Lung (tissue), 12 donors: Measurements from ENCODE around the gene LRRC74A. TPM values are rescaled to one million over a fixed set of nuclear protein-coding genes. Genes with fewer than 3 reads are reported as not detected.
A peak's percentile ranks its signal among the peaks of the same experiment; 100 is the strongest.

Experiments used
- ATAC-seq: fragments of 200-7000 bp; cut with Tn5 transposase; one replicate; pipeline ENCODE4 v1.9.1; 2020; ENCODE audit warnings: moderate number of reproducible peaks; ENCODE audit not compliant: insufficient read depth, low FRiP score
- DNase-seq, 3 donors: peaks; one replicate each; pipeline ENCODE4 v3.0.0-alpha.2; 2013 to 2017
- H3K27ac ChIP-seq, 2 donors: one replicate each; pipeline ENCODE4 v1.5.1; 2013; ENCODE audit warnings: mild to moderate bottlenecking in 2 of 2, moderate library complexity in 2 of 2, control low read depth in 1 of 2, inconsistent platforms in 1 of 2, low read depth in 1 of 2, low read length in 1 of 2
- H3K27me3 ChIP-seq, 3 donors: one replicate each; pipeline ENCODE4 v1.5.1; 2013; ENCODE audit warnings: low read length in 2 of 3; ENCODE audit not compliant: control insufficient read depth in 3 of 3, insufficient read depth in 3 of 3
- H3K36me3 ChIP-seq, 4 donors: one replicate each; pipeline ENCODE4 v1.5.1; 2013; ENCODE audit warnings: low read length in 4 of 4, mild to moderate bottlenecking in 1 of 4, moderate library complexity in 1 of 4; ENCODE audit not compliant: control insufficient read depth in 4 of 4, insufficient read depth in 4 of 4
- H3K4me1 ChIP-seq, 5 donors: one replicate each; pipeline ENCODE4 v1.5.1; 2013; ENCODE audit warnings: low read length in 5 of 5, mild to moderate bottlenecking in 2 of 5, moderate library complexity in 1 of 5; ENCODE audit not compliant: control insufficient read depth in 5 of 5, insufficient read depth in 5 of 5
- H3K4me3 ChIP-seq: one replicate; pipeline ENCODE4 v1.5.1; 2013; ENCODE audit warnings: mild to moderate bottlenecking, control low read depth, moderate library complexity
- H3K9ac ChIP-seq, 2 donors: one replicate each; pipeline ENCODE4 v1.5.1; 2013; ENCODE audit warnings: low read length in 2 of 2, control low read depth in 1 of 2; ENCODE audit not compliant: insufficient read depth in 1 of 2
- H3K9me3 ChIP-seq, 4 donors: one replicate each; pipeline ENCODE4 v1.5.1; 2013; ENCODE audit warnings: low read length in 3 of 4, mild to moderate bottlenecking in 1 of 4, moderate library complexity in 1 of 4; ENCODE audit not compliant: control insufficient read depth in 4 of 4, insufficient read depth in 3 of 4
- WGBS, 2 donors: extraction: QIAGEN DNeasy Blood & Tissue Kit; methylation state at CpG; one replicate each; pipeline ENCODE4 v1.1.7; 2013; 5-methylcytosine and 5-hydroxymethylcytosine counted together
- polyA plus RNA-seq, 2 donors: library from polyadenylated mRNA; stranded (reverse); fragments of 200-250 nt; gene quantifications; one replicate each; pipeline ENCODE4 v1.2.1, GENCODE V29; 2013
- total RNA-seq, 2 donors: library from RNA; depleted of rRNA in 1 of 2; stranded (reverse); fragments of >200 nt in 1 of 2; gene quantifications; one replicate each; pipeline ENCODE4 v1.2.1, GENCODE V29; 2014 to 2021
- TF ChIP-seq, protein P1 (sequence below): IDR thresholded peaks from 2 replicates; pipeline ENCODE4 v1.5.1; 2012; ENCODE audit warnings: mild to moderate bottlenecking; ENCODE audit errors: control extremely low read depth, extremely low read depth
- donor health status: control.
- donor health status: control.
- donor health status: Bipolar disorder and iron deficiency.
- donor health status: healthy.
- donor health status: DM: yes; HTN: yes; CAD: no.

LRRC74A gene
- total and polyA plus RNA-seq, 4 donors = not detected

DNA sequence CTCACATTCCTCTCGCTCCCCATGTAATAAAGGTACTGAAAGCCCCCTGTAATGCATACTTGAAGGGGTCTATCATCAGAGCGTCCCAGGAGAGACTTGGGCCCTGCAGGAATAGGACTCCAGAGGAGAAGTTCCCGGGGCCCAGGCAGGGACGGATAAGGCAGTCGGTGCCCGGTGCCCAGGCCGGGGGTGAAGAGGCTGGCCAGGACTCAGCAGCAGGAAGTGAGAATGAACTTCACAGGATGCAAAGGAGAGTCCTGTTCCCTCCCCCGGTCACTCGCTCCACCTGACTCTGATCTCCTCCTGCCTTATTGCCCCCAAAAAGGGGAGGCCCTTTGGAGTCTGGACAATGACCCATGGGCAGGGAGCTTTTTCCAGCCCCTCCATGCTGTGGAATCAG, 40.2 kb downstream of the LRRC74A start:
- no peak overlapping the region for H3K9ac ChIP-seq
- 54% methylated on average over 9 of the region's 9 CpGs for WGBS, 2 donors
- H3K4me3 ChIP-seq = no peak overlapping the region
- H3K27ac ChIP-seq = peak overlapping the region; percentile 13 to 68
- H3K9me3 ChIP-seq = no peaks in the 10 kb centered on the region
- DNase-seq = no peak
- peaks cover 0 to 23% (median 7%) of the 10 kb centered on the region in 5 donors for H3K4me1 ChIP-seq
- TF ChIP-seq, protein P1, sequence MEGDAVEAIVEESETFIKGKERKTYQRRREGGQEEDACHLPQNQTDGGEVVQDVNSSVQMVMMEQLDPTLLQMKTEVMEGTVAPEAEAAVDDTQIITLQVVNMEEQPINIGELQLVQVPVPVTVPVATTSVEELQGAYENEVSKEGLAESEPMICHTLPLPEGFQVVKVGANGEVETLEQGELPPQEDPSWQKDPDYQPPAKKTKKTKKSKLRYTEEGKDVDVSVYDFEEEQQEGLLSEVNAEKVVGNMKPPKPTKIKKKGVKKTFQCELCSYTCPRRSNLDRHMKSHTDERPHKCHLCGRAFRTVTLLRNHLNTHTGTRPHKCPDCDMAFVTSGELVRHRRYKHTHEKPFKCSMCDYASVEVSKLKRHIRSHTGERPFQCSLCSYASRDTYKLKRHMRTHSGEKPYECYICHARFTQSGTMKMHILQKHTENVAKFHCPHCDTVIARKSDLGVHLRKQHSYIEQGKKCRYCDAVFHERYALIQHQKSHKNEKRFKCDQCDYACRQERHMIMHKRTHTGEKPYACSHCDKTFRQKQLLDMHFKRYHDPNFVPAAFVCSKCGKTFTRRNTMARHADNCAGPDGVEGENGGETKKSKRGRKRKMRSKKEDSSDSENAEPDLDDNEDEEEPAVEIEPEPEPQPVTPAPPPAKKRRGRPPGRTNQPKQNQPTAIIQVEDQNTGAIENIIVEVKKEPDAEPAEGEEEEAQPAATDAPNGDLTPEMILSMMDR = no peak
- no peaks in the 10 kb centered on the region for H3K27me3 ChIP-seq
- H3K36me3 ChIP-seq = no peaks in the 10 kb centered on the region
- no peak for ATAC-seq

DNA sequence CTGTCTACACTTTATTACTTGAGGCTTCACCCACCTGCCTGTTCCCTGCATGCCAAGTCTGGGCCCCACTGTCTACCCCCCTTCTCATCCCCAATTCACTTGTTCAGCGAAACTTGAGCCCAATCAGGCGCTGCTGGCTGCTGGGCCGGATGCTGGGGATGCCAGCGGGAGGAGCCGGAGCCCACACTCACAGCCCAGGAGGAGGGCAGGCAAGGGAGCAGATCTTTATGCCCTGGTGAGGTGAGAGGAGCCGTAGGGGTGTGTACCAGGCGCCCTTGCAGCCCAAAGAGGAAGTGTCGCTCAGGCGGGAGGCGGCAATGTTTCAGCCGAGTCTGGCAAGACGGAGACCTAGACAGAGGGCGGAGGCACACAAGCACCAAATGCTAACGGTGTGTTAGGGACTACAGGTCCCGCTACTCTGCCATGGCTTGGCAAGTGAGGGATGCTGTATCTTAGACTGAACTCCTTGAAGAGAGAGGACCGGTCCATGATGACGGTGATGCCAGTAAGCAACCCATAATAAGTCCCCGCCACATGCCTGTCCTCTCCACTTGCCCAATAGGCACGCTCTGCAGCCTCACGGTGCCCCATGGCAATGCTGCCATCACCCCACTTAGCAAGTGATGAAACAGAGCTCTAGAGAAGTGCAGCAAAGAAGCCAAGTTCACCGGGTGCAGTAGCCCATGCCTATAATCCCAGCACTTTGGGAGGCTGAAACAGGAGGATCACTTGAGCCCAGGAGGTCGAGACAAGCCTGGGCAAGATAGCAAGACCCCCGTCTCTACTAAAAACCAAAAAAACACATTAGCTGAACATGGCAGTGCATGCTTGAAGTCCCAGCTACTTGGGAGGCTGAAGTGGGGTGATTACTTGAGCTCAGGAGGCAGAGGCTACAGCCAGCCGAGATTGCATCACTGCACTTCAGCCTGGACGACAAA, 41.6 kb downstream of the LRRC74A start:
- no peak overlapping the region for H3K4me3 ChIP-seq
- H3K27ac ChIP-seq = peak overlapping the region in 1 of 2 donors; percentile 28
- H3K27me3 ChIP-seq = no peaks in the 10 kb centered on the region
- H3K9ac ChIP-seq = no peak overlapping the region
- no peaks in the 10 kb centered on the region for H3K9me3 ChIP-seq
- ATAC-seq (no peak), DNase-seq (peak in 1 of 3 donors; percentile 44)
- peaks cover 0 to 22% (median 4%) of the 10 kb centered on the region in 5 donors for H3K4me1 ChIP-seq
- H3K36me3 ChIP-seq = no peaks in the 10 kb centered on the region
- TF ChIP-seq, protein P1 = no peak
- WGBS, 2 donors = 31 to 43% methylated on average over 25 of the region's 25 CpGs

DNA sequence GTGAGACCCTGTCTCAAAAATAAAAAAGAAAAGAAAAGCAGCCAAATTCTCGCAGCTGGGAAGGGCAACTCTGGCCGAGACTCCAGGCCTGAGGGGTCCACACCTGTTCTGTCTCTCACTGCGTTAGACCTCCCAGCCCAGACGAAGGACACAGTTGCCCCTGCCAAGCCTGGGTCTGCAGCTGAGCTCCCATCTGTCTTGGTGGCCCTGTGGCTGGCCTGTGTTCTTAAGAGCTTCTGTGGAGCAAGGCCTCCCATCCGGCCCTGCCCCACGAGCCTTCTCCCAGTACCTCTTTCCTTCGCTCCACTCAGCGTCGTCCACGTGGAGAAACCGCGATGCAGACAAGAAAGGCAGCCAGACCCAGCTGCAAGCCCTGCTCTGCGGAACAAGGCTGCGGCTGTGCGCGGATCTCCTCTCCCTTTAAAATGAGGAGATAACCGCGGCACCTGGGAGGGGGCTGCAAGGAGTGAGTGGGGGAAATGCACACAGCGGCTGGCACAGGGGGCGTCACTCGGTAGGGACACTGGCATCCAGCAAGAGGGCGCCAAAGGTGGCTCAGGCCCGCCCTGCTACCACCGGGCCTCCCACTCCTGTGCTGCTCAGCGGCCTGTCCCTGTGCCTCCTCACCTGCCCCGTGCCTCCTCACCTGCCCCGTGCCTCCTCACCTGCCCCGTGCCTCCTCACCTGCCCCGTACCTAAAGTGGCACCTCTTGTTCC, 42.4 kb downstream of the LRRC74A start:
- Histone ChIP-seq H3K4me3 (no peak overlapping the region), H3K9ac (no peak overlapping the region), H3K27ac (no peak overlapping the region), H3K9me3 (no peaks in the 10 kb centered on the region), H3K27me3 (no peaks in the 10 kb centered on the region), H3K36me3 (no peaks in the 10 kb centered on the region), H3K4me1 (peaks cover 0 to 18% (median 0%) of the 10 kb centered on the region in 5 donors)
- TF ChIP-seq, protein P1 = no peak
- WGBS, 2 donors = 81 to 88% methylated on average over 27 to 29 of the region's 29 CpGs
- ATAC-seq (no peak), DNase-seq (peak in 1 of 3 donors; percentile 18)
